Measurements from ENCODE around the gene KIF16B. TPM values are rescaled to one million over a fixed set of nuclear protein-coding genes. Genes with fewer than 3 reads are reported as not detected.

KIF16B gene
- total RNA-seq, 1 experiment from 2014 or later = 7.6 TPM

DNA sequence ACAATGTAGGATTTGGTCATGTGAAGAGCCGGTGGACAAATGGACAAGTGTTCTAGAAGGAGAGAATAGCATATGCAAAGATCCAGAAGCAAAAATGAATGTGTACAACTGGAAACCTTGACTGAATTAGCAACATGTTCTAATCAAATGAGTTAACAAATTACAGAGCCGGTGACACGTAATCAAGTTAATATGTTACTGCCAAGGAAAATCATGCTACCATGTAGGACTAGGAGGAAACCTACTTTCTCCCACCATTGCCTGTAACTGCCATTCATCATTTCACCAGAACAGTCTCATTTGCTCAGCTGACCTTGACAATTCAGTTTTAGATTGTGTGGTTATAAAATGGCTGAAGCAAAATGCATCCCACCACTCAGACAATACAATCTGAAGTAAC, 179.4 kb downstream of the KIF16B start:
- ATAC-seq (no peak), DNase-seq (ENCODE audit: low spot score) (no peak)
- Mint-ChIP-seq H3K36me3 (no peaks in the 10 kb centered on the region), H3K4me1 (peaks cover 20% of the 10 kb centered on the region), H3K9me3 (peaks cover 5% of the 10 kb centered on the region; the same call in 1 of the 2 replicates), H3K4me3 (no peak overlapping the region), H3K27ac (peak overlapping the region; percentile 3; the same call in 1 of the 2 replicates), H3K27me3 (ENCODE audit: low read depth) (no peaks in the 10 kb centered on the region)
- ChIA-PET CTCF (no interaction called here), POLR2A (no interaction called here)
- TF ChIP-seq, protein P1, sequence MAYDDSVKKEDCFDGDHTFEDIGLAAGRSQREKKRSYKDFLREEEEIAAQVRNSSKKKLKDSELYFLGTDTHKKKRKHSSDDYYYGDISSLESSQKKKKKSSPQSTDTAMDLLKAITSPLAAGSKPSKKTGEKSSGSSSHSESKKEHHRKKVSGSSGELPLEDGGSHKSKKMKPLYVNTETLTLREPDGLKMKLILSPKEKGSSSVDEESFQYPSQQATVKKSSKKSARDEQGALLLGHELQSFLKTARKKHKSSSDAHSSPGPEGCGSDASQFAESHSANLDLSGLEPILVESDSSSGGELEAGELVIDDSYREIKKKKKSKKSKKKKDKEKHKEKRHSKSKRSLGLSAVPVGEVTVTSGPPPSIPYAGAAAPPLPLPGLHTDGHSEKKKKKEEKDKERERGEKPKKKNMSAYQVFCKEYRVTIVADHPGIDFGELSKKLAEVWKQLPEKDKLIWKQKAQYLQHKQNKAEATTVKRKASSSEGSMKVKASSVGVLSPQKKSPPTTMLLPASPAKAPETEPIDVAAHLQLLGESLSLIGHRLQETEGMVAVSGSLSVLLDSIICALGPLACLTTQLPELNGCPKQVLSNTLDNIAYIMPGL (CRISPR knock-in tag; IDR thresholded peaks at IDR 0.05) = no peak
- TF ChIP-seq PRRX2 (CRISPR knock-in tag; IDR thresholded peaks at IDR 0.05) (no peak), TEAD1 (CRISPR knock-in tag; IDR thresholded peaks at IDR 0.05) (no peak), NFE2L1 (CRISPR knock-in tag; IDR thresholded peaks at IDR 0.05) (no peak), ZNF423 (CRISPR knock-in tag; IDR thresholded peaks at IDR 0.05) (no peak), SP1 (CRISPR knock-in tag; conservative IDR thresholded peaks at IDR 0.05) (no peak), ZNF671 (CRISPR knock-in tag; IDR thresholded peaks at IDR 0.05) (no peak), NR2C2 (CRISPR knock-in tag; IDR thresholded peaks at IDR 0.05) (no peak), ZBTB21 (CRISPR knock-in tag; IDR thresholded peaks at IDR 0.05; ENCODE audit: borderline replicate concordance) (no peak), JUN (CRISPR knock-in tag; IDR thresholded peaks at IDR 0.05) (no peak)
- TF ChIP-seq, protein P2, sequence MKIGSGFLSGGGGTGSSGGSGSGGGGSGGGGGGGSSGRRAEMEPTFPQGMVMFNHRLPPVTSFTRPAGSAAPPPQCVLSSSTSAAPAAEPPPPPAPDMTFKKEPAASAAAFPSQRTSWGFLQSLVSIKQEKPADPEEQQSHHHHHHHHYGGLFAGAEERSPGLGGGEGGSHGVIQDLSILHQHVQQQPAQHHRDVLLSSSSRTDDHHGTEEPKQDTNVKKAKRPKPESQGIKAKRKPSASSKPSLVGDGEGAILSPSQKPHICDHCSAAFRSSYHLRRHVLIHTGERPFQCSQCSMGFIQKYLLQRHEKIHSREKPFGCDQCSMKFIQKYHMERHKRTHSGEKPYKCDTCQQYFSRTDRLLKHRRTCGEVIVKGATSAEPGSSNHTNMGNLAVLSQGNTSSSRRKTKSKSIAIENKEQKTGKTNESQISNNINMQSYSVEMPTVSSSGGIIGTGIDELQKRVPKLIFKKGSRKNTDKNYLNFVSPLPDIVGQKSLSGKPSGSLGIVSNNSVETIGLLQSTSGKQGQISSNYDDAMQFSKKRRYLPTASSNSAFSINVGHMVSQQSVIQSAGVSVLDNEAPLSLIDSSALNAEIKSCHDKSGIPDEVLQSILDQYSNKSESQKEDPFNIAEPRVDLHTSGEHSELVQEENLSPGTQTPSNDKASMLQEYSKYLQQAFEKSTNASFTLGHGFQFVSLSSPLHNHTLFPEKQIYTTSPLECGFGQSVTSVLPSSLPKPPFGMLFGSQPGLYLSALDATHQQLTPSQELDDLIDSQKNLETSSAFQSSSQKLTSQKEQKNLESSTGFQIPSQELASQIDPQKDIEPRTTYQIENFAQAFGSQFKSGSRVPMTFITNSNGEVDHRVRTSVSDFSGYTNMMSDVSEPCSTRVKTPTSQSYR (CRISPR knock-in tag; IDR thresholded peaks at IDR 0.05) = no peak
- TF ChIP-seq, protein P3, sequence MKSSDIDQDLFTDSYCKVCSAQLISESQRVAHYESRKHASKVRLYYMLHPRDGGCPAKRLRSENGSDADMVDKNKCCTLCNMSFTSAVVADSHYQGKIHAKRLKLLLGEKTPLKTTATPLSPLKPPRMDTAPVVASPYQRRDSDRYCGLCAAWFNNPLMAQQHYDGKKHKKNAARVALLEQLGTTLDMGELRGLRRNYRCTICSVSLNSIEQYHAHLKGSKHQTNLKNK (CRISPR knock-in tag; IDR thresholded peaks at IDR 0.05) = no peak
- TF ChIP-seq, protein P4, sequence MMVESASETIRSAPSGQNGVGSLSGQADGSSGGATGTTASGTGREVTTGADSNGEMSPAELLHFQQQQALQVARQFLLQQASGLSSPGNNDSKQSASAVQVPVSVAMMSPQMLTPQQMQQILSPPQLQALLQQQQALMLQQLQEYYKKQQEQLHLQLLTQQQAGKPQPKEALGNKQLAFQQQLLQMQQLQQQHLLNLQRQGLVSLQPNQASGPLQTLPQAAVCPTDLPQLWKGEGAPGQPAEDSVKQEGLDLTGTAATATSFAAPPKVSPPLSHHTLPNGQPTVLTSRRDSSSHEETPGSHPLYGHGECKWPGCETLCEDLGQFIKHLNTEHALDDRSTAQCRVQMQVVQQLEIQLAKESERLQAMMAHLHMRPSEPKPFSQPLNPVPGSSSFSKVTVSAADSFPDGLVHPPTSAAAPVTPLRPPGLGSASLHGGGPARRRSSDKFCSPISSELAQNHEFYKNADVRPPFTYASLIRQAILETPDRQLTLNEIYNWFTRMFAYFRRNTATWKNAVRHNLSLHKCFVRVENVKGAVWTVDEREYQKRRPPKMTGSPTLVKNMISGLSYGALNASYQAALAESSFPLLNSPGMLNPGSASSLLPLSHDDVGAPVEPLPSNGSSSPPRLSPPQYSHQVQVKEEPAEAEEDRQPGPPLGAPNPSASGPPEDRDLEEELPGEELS (CRISPR knock-in tag; IDR thresholded peaks at IDR 0.05) = no peak

DNA sequence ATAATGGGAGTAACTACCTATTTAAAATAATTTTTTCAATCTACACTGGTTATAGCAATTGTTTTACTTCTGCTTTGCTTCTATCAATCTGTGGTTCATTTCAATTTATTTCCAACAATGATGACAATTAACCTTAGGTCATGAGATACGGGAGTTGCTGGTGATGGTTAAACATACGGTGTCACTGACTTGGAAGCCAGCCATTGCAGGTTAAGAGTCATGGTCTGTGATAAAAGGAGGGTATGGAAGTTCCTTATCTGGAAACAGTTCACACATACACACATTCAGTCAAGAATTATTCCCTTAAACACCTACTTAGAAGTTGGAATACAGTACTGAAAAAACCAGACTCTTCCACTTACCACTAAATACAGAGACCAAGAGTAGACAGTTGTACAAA, 180.0 kb downstream of the KIF16B start:
- ChIA-PET CTCF (no interaction called here), POLR2A (no interaction called here)
- no peak for ATAC-seq
- peak overlapping the region; percentile 3; the same call in 1 of the 2 replicates for H3K27ac Mint-ChIP-seq
- H3K9me3 Mint-ChIP-seq = peaks cover 5% of the 10 kb centered on the region; the same call in 1 of the 2 replicates
- no peaks in the 10 kb centered on the region for H3K36me3 Mint-ChIP-seq
- TF ChIP-seq RELA (CRISPR knock-in tag; IDR thresholded peaks at IDR 0.05; ENCODE audit: borderline replicate concordance) = no peak
- TF ChIP-seq NFATC4 (CRISPR knock-in tag; IDR thresholded peaks at IDR 0.05) = no peak
- no peak for TF ChIP-seq FOXK1 (CRISPR knock-in tag; IDR thresholded peaks at IDR 0.05)
- TF ChIP-seq CREB1 (CRISPR knock-in tag; IDR thresholded peaks at IDR 0.05) = no peak
- no peak for TF ChIP-seq SMAD3 (CRISPR knock-in tag; IDR thresholded peaks at IDR 0.05; ENCODE audit: borderline replicate concordance)
- TF ChIP-seq ZNF263 (CRISPR knock-in tag; IDR thresholded peaks at IDR 0.05; ENCODE audit: low read depth) = no peak
- TF ChIP-seq, protein P5, sequence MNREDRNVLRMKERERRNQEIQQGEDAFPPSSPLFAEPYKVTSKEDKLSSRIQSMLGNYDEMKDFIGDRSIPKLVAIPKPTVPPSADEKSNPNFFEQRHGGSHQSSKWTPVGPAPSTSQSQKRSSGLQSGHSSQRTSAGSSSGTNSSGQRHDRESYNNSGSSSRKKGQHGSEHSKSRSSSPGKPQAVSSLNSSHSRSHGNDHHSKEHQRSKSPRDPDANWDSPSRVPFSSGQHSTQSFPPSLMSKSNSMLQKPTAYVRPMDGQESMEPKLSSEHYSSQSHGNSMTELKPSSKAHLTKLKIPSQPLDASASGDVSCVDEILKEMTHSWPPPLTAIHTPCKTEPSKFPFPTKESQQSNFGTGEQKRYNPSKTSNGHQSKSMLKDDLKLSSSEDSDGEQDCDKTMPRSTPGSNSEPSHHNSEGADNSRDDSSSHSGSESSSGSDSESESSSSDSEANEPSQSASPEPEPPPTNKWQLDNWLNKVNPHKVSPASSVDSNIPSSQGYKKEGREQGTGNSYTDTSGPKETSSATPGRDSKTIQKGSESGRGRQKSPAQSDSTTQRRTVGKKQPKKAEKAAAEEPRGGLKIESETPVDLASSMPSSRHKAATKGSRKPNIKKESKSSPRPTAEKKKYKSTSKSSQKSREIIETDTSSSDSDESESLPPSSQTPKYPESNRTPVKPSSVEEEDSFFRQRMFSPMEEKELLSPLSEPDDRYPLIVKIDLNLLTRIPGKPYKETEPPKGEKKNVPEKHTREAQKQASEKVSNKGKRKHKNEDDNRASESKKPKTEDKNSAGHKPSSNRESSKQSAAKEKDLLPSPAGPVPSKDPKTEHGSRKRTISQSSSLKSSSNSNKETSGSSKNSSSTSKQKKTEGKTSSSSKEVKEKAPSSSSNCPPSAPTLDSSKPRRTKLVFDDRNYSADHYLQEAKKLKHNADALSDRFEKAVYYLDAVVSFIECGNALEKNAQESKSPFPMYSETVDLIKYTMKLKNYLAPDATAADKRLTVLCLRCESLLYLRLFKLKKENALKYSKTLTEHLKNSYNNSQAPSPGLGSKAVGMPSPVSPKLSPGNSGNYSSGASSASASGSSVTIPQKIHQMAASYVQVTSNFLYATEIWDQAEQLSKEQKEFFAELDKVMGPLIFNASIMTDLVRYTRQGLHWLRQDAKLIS (CRISPR knock-in tag; IDR thresholded peaks at IDR 0.05; ENCODE audit: borderline replicate concordance) = no peak
- no peak for TF ChIP-seq NFE2L1 (CRISPR knock-in tag; IDR thresholded peaks at IDR 0.05)
- no peak for TF ChIP-seq NR3C1 (CRISPR knock-in tag; conservative IDR thresholded peaks at IDR 0.05; ENCODE audit: low read depth)
- TF ChIP-seq, protein P6, sequence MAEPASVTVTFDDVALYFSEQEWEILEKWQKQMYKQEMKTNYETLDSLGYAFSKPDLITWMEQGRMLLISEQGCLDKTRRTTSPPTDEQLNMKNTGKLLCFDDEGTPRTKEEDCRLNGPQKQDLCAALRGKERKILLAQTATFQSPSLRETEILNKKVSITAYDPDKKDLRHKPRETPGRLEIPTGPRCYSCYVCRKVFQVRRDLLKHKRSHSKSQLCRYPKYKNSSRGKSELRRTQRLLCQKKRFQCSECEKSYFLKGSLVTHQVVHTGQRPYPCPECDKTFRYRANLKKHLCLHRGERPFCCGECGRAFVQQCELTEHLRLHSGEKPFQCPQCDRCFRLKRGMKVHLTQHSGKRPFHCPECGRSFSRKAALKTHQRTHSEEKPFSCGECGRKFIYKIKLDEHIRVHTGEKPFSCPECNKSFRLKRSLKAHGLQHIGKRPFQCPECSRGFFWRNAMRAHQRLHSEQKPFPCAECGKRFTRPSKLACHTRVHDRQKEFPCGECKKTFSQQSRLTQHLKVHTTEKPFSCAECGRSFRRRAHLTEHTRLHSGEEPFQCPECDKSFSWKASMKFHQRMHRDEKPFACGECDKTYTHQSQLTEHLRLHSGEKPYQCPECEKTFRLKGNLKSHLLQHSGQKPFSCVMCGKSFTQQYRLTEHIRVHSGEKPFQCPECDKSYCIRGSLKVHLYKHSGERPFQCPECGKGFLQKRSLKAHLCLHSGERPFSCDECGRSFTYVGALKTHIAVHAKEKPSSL (CRISPR knock-in tag; conservative IDR thresholded peaks at IDR 0.05) = no peak
- no peak for DNase-seq (ENCODE audit: low spot score)
- H3K4me1 Mint-ChIP-seq = peaks cover 20% of the 10 kb centered on the region
- H3K27me3 Mint-ChIP-seq (ENCODE audit: low read depth) = no peaks in the 10 kb centered on the region
- no peak overlapping the region for H3K4me3 Mint-ChIP-seq

Data from WTC11 (cell line).